Esophagus muscularis mucosa (tissue), 4 donors: Measurements from ENCODE around the gene NTRK2.

ENCODE experiments used
- CTCF ChIP-seq, 3 experiments: fragments of 200-600 bp in 2 of 3; fragments of 450-650 bp in 1 of 3; sonication (generic) in 2 of 3; IDR thresholded peaks; one replicate each; pipeline ENCODE4 v1.5.1; 2017 to 2019; ENCODE audit warnings: antibody characterized with exemption in 3 of 3, mild to moderate bottlenecking in 2 of 3, moderate library complexity in 1 of 3
- EP300 ChIP-seq: sonication (generic); formaldehyde crosslinking; IDR thresholded peaks from one replicate; pipeline ENCODE4 v1.6.1; 2017; ENCODE audit warnings: antibody characterized with exemption
- POLR2A ChIP-seq: fragments of 450-650 bp; IDR thresholded peaks from one replicate; pipeline ENCODE4 v1.6.1; 2017; ENCODE audit warnings: antibody characterized with exemption, moderate library complexity, mild to moderate bottlenecking, low read depth

GRCh38 chr9:84831377-84831776 lies 161.8 kb downstream of the NTRK2 start:
- TF ChIP-seq POLR2A (no peak), CTCF (IDR thresholded peaks at IDR 0.05) (no peak), EP300 (no peak)
